ENCODE measurements around the gene MARK2.

MARK2 gene

GRCh38 chr11:63911440-63911839 lies 72.5 kb downstream of the MARK2 start:
- no peak for DNase-seq

GRCh38 chr11:63911876-63912275 lies 73.0 kb downstream of the MARK2 start:
- DNase-seq, result no peak

DNA sequence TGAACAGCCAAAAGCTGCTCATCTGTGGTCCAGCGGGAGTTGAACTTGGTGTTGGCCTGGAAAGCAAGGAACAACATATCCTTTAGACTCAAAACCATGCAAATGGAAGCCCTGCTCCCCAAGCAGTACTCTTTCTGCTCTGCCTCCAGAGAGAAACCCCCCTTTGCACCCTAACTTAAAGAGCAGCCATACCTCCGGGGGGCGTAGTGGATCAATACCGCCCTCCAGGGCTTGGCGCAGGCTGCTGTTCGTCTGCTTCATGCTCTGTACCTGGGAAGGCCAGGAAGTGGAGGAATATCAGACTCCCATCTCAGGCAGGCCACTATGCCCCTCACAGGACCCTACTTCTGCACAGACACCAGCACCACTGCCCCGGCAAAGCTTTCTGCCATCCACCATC lies 73.8 kb downstream of the MARK2 start:
- DNase-seq, result no peak

- DNase-seq, result no peak
These were observed 75.2 kb downstream of the MARK2 start for GRCh38 chr11:63913866-63914830.

GRCh38 chr11:63914896-63915691 lies 76.2 kb downstream of the MARK2 start:
- DNase-seq, result no peak

- DNase-seq, result no peak
These were observed 77.3 kb downstream of the MARK2 start for GRCh38 chr11:63915961-63916836.

DNA sequence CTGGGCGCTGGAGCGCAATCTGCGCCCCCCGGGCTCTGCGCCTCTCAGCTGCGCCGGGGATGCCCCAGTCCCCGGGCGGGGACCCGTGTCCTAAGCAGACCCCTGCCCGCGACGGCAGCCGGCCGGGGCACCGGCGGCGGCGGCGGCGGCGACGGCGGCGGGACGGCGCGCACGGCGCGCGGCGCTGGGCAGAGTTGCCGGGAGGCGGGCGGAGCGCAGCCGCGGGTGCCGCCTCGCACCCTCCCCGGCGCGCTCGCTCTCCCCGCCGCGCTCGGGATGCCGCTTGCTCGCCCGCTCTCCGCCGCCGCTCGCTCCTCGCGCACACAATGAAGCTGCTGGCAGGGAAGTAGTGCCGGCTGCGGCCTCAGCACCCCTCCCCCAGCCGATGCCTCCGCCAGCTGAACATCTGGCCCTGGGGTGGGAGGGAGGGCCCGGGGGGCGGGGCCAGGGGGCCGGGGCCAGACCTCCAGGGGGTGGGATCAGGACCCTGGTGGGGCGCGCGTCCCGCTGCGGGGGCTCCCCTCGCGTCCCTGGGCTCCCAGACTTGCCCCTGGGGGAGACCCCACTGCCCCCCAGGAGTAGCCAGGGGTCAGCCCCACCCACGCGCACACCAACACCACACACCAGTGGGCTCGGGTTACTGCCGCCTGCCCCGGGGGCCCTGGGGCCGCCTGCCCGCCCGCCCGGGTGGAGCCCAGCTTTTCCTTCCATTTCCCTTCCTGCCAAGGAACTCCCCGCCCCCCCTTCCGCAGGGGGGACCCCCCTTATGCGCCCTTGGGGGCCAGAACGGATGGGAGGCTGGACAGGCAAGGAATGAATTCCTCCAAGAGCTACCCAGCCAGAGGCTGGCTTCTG lies 78.2 kb downstream of the MARK2 start, which contains the start of gene RCOR2:
Gene RCOR2, minus strand, starts transcription at position 328 of the 855 bp plus-strand sequence. CDS start 708 bp downstream, outside the sequence.
- DNase-seq, result no peak

GRCh38 chr11:63917692-63918506 lies 79.0 kb downstream of the MARK2 start:
- no peak for DNase-seq

- no peak for DNase-seq
These were observed 79.7 kb downstream of the MARK2 start for GRCh38 chr11:63918507-63919191.

GRCh38 chr11:63919267-63920125 lies 80.6 kb downstream of the MARK2 start:
- DNase-seq, result no peak

DNA sequence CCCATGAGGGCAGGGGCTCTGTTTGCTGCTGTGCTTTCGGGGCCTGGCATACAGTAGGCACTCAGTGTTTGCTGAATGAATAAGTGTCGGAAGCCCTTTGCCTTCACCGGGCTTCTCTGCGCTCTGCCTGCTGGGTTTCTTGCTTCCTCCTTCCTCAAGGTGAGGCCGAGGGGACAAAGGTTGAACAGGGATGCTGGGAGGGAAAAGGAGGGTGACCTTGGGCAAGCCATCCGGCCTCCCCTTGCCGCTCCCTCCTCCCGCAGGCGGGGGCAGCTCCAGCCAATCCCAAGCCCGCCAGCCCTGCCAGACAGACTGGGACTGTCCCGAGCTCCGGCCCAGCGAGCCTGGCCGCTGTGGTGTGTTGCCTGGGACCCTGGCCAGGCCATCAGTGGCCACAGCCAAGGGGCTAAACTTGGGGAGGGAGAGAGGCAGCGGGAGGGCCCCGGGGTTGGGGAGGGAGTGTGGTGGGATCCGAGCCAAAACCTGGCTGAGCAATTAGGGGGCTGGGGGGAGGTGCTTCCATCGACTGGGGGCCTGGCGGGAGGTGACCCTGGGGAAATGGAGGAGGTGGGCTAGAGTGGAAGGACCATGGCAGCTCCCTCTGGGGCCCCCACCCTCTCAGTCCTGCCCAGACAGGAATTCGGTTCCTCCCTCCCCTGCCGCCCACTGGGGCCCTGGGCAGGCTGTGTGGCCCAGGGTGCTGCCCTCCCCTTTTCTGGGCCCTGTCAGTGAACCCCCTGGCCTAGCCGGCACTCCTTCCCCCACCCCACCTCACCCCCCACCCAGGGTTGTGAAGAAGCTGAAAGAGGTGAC lies 81.4 kb downstream of the MARK2 start:
- no peak for DNase-seq

DNA sequence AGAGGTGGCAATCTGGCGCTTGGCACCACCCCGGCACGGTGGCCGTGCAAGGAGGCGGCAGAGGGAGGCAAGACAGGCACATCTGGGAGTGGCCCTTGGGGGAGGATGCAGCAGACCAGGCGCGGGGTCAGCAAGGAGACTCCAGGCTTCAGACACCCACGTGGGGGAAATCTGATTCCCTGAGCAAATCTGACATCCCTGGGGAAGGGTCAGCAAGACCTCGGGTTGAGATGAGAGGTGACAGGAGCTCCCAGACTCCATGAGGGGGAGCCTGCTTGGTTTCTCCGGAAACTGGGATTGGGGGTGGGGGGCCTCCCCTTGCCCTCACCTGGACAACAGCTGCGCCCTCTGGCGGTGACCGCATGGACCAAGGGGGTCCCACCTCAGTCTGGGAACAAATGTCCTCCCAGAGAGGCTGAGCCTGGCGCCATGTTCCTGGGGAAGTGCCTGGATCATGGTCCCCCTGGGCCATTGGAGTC lies 82.1 kb downstream of the MARK2 start:
- DNase-seq, result no peak

DNA sequence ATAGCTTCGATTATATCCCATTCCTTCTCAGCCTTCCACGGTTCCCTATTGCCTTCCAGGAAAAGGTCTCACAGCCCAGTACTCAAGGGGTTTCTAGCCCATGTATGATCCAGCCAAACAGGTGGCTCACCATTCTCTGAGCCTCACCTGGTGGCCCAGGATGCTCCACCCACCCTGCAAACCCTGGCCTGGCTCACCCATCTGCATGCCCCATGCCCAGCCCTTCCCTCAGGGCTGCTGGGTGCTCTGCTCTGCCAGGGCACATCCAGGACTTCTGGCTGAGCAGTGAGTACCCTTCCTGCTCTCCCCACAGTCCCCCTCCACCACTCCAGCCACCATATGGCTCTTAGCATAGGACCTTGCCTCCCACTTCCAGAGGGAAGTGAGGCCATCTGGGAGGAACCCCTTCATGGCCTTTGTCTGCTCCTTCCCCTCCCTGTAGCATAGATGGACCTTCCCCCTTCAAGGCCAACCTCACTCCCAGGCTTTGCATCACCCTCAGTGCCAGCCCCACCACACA lies 83.8 kb downstream of the MARK2 start:
- no peak for DNase-seq

GRCh38 chr11:63923319-63923718 lies 84.4 kb downstream of the MARK2 start:
- DNase-seq, result no peak

DNA sequence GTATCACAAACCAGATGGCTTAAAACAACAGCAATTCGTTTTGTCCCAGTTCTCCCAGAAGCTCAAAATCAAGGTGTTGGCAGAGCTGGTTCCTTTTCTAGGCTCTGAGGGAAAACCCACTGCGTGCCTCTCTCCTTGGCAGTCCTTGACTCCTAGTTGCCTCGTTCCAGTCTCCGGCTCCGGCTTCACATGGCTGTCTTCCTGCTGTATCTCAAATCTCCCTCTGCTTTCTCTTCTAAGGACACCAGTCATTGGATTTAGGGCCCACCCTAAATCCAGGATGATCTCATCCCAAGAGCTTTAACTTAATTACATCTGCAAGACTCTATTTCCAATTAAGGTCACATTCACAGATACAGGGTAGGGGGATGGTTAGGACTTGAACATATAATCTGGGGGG lies 90.7 kb downstream of the MARK2 start:
- no peak for DNase-seq

DNA sequence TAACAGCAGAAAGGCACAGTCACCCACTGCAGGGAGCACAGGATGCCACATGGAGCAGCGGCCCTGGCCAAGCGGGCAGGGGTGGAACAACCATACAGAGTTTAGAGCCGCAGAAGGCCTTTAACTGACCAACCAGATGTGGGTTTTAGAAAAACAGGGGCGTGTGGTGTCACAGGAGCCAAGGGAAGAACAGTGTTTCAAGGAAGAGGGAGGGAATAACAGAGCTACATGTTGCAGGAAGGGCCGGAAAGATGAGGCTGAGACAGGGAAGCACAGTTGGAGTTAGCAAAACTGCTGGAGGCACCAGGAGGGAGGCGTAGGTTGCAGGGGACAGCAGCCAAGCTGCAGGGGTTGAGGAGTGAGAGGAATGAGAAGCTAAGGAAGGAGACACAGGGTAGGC lies 92.1 kb downstream of the MARK2 start:
- DNase-seq, result no peak

DNA sequence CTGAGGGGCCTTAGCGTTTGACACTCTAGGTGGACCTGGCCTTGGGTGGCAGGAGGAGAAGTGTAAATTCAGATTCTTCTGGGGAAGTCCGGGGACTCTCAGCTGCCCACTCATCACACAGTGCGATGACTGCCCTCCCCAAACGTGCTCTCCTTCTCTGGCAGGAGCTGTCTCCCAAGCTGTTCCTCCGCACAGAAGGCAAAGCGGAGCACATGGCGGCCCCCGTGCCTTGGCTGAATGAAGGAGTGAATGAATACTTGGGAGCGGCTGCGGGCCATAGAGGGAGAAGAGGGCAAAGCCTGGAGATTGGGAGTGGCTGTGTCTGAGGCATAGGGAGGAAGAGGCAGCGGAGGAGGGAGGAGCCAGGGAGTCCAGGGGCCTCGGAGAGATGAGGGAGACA lies 93.0 kb downstream of the MARK2 start:
- DNase-seq, result no peak

- no peak for DNase-seq
These were observed 94.5 kb downstream of the MARK2 start for GRCh38 chr11:63933459-63933858.
